Neural cell (in vitro differentiated cells): ENCODE results near the gene AKAP8L. TPM values are rescaled to one million over a fixed set of nuclear protein-coding genes. Genes with fewer than 3 reads are reported as not detected.

ENCODE experiments used
- H2AFZ ChIP-seq: fragments of 200-600, 300-800 bp; sonication (generic), shearing (Covaris generic); 2 replicates; pipeline ENCODE4 v1.6.0; 2014; ENCODE audit warnings: low read depth, mild to moderate bottlenecking, antibody characterized with exemption, low read length, moderate library complexity
- H3F3A ChIP-seq: fragments of 200-600 bp; shearing (Covaris generic); 2 replicates; pipeline ENCODE4 v1.6.1; 2016; ENCODE audit warnings: mild to moderate bottlenecking, moderate library complexity, mixed read lengths, antibody characterized with exemption, low read length; ENCODE audit not compliant: insufficient read depth, poor library complexity, severe bottlenecking
- H3K27ac ChIP-seq: fragments of 200-600, 300-800 bp; sonication (generic), shearing (Covaris generic); 2 replicates; pipeline ENCODE4 v1.5.1; 2014; ENCODE audit warnings: mild to moderate bottlenecking, low read length, moderate library complexity
- H3K27me3 ChIP-seq: fragments of 300-800, 200-600 bp; sonication (generic), shearing (Covaris generic); 2 replicates; pipeline ENCODE4 v1.6.0; 2014; ENCODE audit warnings: mild to moderate bottlenecking, low read depth, low read length, moderate library complexity; ENCODE audit not compliant: insufficient read depth
- H3K36me3 ChIP-seq: fragments of 300-800, 200-600 bp; sonication (generic), shearing (Covaris generic); 2 replicates; pipeline ENCODE4 v1.5.1; 2014; ENCODE audit warnings: mild to moderate bottlenecking, antibody characterized with exemption, low read length, moderate library complexity; ENCODE audit not compliant: insufficient read depth
- H3K4me2 ChIP-seq: fragments of 300-800, 200-600 bp; sonication (generic), shearing (Covaris generic); 2 replicates; pipeline ENCODE4 v1.6.0; 2014; ENCODE audit warnings: mild to moderate bottlenecking, low read length
- H3K4me3 ChIP-seq: fragments of 300-800, 200-600 bp; sonication (generic), shearing (Covaris generic); 2 replicates; pipeline ENCODE4 v1.5.1; 2014; ENCODE audit warnings: mild to moderate bottlenecking, low read length, moderate library complexity
- H3K79me2 ChIP-seq: fragments of 200-600 bp; shearing (Covaris generic); replicated peaks from 2 replicates; pipeline ENCODE4 v1.6.0; 2014; ENCODE audit warnings: mild to moderate bottlenecking, low read length, moderate library complexity; ENCODE audit not compliant: insufficient read depth
- H3K9ac ChIP-seq: fragments of 300-800, 200-600 bp; sonication (generic), shearing (Covaris generic); 2 replicates; pipeline ENCODE4 v1.6.1; 2016; ENCODE audit warnings: mild to moderate bottlenecking, low read length, mixed read lengths
- H3K9me2 ChIP-seq: fragments of 200-600 bp; shearing (Covaris generic); 2 replicates; pipeline ENCODE4 v1.6.1; 2016; ENCODE audit warnings: mild to moderate bottlenecking, low read length, mixed read lengths; ENCODE audit not compliant: insufficient read depth
- H3K9me3 ChIP-seq: fragments of 200-600, 300-800 bp; sonication (generic), shearing (Covaris generic); 2 replicates; pipeline ENCODE4 v1.6.1; 2016; ENCODE audit warnings: mild to moderate bottlenecking, mixed run types, low read length, moderate library complexity, mixed read lengths
- H4K20me1 ChIP-seq: fragments of 200-600 bp; shearing (Covaris generic); 2 replicates; pipeline ENCODE4 v1.6.1; 2016; ENCODE audit warnings: mild to moderate bottlenecking, mixed run types; ENCODE audit not compliant: insufficient read depth
- CTCF ChIP-seq: fragments of 450-650 bp; IDR thresholded peaks from 2 replicates; pipeline ENCODE4 v1.5.1; 2014; ENCODE audit warnings: antibody characterized with exemption, mild to moderate bottlenecking, moderate library complexity; ENCODE audit not compliant: poor library complexity, severe bottlenecking
- EP300 ChIP-seq: fragments of 450-650 bp; conservative IDR thresholded peaks from 2 replicates; pipeline ENCODE4 v1.6.1; 2014; ENCODE audit warnings: antibody characterized with exemption, mild to moderate bottlenecking, moderate library complexity; ENCODE audit not compliant: poor library complexity, severe bottlenecking
- EZH2 ChIP-seq: fragments of 200-600, 300-800 bp; shearing (Covaris generic), sonication (generic); IDR thresholded peaks from 2 replicates; pipeline ENCODE4 v1.6.1; 2014; ENCODE audit warnings: antibody characterized with exemption, low read length, borderline replicate concordance, mild to moderate bottlenecking; ENCODE audit not compliant: insufficient read depth, poor library complexity, severe bottlenecking
- MXI1 ChIP-seq: fragments of 450-650 bp; conservative IDR thresholded peaks from 2 replicates; pipeline ENCODE4 v1.6.1; 2014; ENCODE audit warnings: antibody characterized with exemption, mild to moderate bottlenecking; ENCODE audit not compliant: poor library complexity, severe bottlenecking
- POLR2AphosphoS5 ChIP-seq: IDR thresholded peaks from 2 replicates; pipeline ENCODE4 v1.6.1; 2012
- RAD21 ChIP-seq: fragments of 450-650 bp; conservative IDR thresholded peaks from 2 replicates; pipeline ENCODE4 v1.6.1; 2014; ENCODE audit warnings: antibody characterized with exemption, mild to moderate bottlenecking, moderate library complexity
- REST ChIP-seq: IDR thresholded peaks from 2 replicates; pipeline ENCODE4 v1.6.1; 2012; ENCODE audit warnings: borderline replicate concordance
- SMC3 ChIP-seq: fragments of 450-650 bp; conservative IDR thresholded peaks from 2 replicates; pipeline ENCODE4 v1.6.1; 2014; ENCODE audit warnings: antibody characterized with exemption, mild to moderate bottlenecking, moderate library complexity; ENCODE audit not compliant: poor library complexity
- TAF1 ChIP-seq: IDR thresholded peaks from 2 replicates; pipeline ENCODE4 v1.6.1; 2012; ENCODE audit warnings: low read depth
- polyA plus RNA-seq: library from polyadenylated mRNA; depleted of rRNA; stranded (reverse); fragments of >200 nt; gene quantifications from 2 replicates; pipeline ENCODE4 v1.2.3, GENCODE V29; 2014

The AKAP8L gene
- polyA plus RNA-seq, 1 donor from 2014 or later = 281 TPM

- Histone ChIP-seq H3K9me3 (no peaks in the 10 kb centered on the region), H3K36me3 (peaks cover 20% of the 10 kb centered on the region), H2AFZ (no peak overlapping the region), H3K9me2 (no peaks in the 10 kb centered on the region), H3K9ac (no peak overlapping the region), H3K79me2 (peaks cover 8% of the 10 kb centered on the region), H3F3A (no peaks in the 10 kb centered on the region), H3K4me3 (no peak overlapping the region), H3K4me2 (no peak overlapping the region), H3K27ac (no peak overlapping the region), H4K20me1 (no peaks in the 10 kb centered on the region), H3K27me3 (no peaks in the 10 kb centered on the region)
- TF ChIP-seq POLR2AphosphoS5 = no peak
- no peak for TF ChIP-seq EZH2
- no peak for TF ChIP-seq SMC3
- TF ChIP-seq CTCF = no peak
- TF ChIP-seq MXI1 = no peak
- TF ChIP-seq RAD21 = no peak
- TF ChIP-seq REST = no peak
- TF ChIP-seq TAF1 = no peak
- no peak for TF ChIP-seq EP300
These were observed 6.6 kb upstream of the AKAP8L start for GRCh38 chr19:15425321-15425950.

DNA sequence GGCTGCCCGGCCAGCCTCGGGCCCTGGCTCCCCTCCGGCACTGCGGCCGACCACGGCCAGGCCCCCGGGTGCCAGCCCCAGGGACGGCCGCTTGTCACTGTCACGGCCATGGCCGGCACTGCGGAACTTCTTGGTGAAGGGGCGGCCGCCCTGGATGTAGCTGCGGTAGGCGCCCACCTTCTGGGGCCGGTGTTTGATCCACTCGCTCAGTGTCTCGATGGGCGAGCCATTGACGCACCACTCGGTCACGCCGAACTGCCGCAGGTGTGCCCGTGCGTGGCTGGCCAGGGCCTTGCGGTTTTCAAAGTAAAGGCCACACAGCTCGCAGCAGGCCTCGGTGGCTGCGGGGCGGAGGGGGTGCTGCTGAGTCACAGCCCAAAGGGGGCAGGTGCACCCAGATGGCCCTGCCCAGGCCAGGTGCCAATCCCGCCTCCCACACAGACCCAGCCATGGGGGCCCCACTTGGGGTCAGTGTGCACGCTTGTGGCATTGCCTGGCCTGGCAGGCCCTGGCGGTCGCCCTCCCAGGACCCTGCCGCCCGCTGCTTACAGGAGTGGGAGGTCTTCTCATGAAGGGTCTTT is 6.0 kb upstream of the AKAP8L start:
- no peak overlapping the region for H3K27ac ChIP-seq
- H3K79me2 ChIP-seq = peaks cover 1% of the 10 kb centered on the region
- no peaks in the 10 kb centered on the region for H3F3A ChIP-seq
- no peak overlapping the region for H3K4me3 ChIP-seq
- TF ChIP-seq RAD21 (no peak), EZH2 (no peak), TAF1 (no peak), EP300 (no peak), POLR2AphosphoS5 (no peak), CTCF (no peak), MXI1 (no peak), SMC3 (no peak), REST (no peak)
- H3K4me2 ChIP-seq = no peak overlapping the region
- no peak overlapping the region for H2AFZ ChIP-seq
- no peaks in the 10 kb centered on the region for H4K20me1 ChIP-seq
- H3K36me3 ChIP-seq = peaks cover 20% of the 10 kb centered on the region
- H3K9me3 ChIP-seq = no peaks in the 10 kb centered on the region
- no peaks in the 10 kb centered on the region for H3K9me2 ChIP-seq
- H3K9ac ChIP-seq = no peak overlapping the region
- no peaks in the 10 kb centered on the region for H3K27me3 ChIP-seq
